ENCODE results near the gene BMP6.

The BMP6 gene

GRCh38 chr6:7747901-7748504, 22.1 kb downstream of the BMP6 start:
- no peak for DNase-seq (ENCODE audit: low spot score)

DNA sequence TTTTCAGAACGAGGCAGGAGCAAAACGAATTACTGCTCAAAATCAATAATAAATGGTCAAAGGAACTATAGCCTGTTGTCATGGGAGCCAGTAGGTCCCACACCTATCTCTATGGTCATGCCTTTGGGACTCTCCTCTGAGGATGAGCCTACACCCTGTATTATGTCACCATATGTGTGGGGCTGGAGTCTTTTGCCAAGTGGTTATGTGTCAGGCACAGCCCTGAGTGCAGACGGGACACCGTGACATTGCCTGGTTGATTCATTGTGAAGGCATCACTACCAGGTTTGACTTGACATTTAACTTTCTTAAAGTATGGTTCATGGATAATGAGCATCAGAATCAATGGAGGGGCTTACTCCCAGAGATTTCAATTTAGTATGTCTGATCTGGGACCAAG, 23.6 kb downstream of the BMP6 start:
- no peak for DNase-seq (ENCODE audit: low spot score)

GRCh38 chr6:7750197-7750596, 24.3 kb downstream of the BMP6 start:
- no peak for DNase-seq (ENCODE audit: low spot score)

DNA sequence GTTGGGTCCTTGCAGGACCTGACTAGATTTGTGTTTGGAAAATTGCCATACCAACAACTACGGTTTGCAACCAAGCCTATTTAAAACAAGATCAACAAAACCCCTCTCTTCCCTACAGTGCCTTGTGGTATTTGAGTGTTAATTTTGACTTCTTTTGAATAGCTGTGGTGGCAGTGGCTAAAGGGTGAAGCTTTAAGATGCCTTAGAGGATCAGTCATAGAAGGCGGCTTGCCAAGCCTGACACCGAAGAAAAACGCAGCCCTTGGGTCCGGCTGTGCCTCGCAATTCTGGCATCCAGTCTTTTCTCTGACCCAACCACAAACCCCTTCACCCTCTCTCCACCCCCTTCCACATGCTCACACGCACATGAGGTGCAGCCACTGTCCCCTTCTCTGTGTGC, 32.6 kb downstream of the BMP6 start:
- DNase-seq (ENCODE audit: low spot score): no peak

DNA sequence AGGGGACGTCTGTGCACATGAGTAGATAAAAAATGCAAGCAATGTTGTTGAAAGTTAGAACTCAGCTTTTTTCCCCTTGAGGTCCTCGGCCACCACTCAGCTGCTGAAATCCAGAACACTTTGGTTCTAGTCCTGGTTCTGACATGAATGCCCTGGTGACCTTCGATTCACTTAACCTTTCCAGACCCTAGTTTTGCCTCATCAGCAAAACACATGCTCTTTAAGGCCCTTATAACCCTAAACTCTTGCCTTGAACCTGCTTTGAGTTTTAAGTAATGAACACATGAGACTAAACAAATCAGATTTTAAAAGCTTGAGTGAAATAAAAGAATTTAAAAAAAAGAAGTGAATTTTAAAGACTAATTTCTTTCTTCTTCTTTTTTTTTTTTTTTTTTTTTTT, 33.4 kb downstream of the BMP6 start:
- DNase-seq (ENCODE audit: low spot score): no peak

GRCh38 chr6:7761051-7761450, 35.2 kb downstream of the BMP6 start:
- DNase-seq (ENCODE audit: low spot score): no peak

GRCh38 chr6:7762760-7763159, 36.9 kb downstream of the BMP6 start:
- no peak for DNase-seq (ENCODE audit: low spot score)

GRCh38 chr6:7763881-7764280, 38.0 kb downstream of the BMP6 start:
- DNase-seq (ENCODE audit: low spot score): no peak

GRCh38 chr6:7765575-7766325, 39.9 kb downstream of the BMP6 start:
- DNase-seq (ENCODE audit: low spot score): no peak

- DNase-seq (ENCODE audit: low spot score): no peak
Measured at GRCh38 chr6:7769702-7770101, 43.8 kb downstream of the BMP6 start.

DNA sequence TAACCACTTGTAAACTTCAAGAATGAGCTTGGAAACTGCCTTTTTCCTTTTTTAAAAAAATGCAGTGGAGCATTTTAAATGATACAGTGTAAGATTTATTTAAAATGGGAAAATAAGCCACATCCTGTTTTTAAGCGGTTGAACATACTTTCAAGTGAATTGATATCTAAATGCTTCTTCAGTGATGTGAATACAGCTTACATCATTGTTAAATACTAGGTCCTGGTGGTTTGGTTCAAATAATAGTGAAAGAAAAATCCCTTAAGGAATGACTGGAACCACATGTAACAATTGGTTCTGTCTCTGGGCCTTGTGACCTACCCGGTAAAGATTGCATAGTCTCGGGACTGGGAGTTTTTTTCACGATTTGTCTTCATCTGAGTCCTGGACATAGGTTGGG, 44.2 kb downstream of the BMP6 start:
- DNase-seq (ENCODE audit: low spot score): no peak

- DNase-seq (ENCODE audit: low spot score): no peak
Measured at GRCh38 chr6:7770601-7771000, 44.7 kb downstream of the BMP6 start.

GRCh38 chr6:7773322-7773721, 47.4 kb downstream of the BMP6 start:
- DNase-seq (ENCODE audit: low spot score): no peak

DNA sequence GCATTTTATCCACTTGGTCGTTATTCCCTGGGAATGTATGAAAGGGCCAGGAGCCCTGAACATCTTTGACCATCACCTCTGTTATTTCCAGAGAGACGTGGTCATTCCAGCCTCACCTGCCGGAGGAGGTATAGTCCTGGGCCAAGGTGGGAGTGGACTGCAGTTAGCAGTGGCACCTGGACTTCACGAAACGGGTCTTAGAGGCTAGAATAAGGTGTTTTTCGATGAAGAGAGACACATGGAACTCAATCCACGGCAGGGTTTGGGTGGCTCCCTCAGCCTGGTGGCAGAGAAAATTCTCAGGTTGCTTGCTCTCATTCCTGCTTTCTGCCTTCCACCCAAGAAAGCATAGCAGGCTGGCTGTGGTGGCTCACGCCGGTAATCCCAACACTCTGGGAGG, 48.0 kb downstream of the BMP6 start:
- no peak for DNase-seq (ENCODE audit: low spot score)

- no peak for DNase-seq (ENCODE audit: low spot score)
Measured at GRCh38 chr6:7776509-7776908, 50.6 kb downstream of the BMP6 start.

DNA sequence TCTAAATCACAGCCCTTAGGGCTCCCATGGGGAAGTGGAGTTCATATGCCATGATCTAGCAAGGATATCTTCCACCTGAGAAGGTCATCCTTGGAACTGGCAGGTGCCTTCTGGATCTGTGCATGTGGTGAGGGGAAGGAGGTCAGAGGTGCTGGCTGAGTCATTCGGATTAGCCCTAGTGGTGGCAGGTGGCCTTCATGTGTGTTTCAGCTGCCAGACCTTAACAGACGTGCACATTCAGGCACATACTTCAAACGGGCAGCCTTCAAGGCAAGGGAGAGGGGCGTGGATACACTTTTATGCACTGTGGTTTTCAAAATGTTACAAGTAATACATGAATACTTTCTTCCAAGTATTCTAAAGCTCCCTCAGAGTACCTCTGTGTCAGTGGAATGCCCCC, 51.2 kb downstream of the BMP6 start:
- DNase-seq (ENCODE audit: low spot score): no peak

- DNase-seq (ENCODE audit: low spot score): no peak
Measured at GRCh38 chr6:7781240-7781639, 55.3 kb downstream of the BMP6 start.

DNA sequence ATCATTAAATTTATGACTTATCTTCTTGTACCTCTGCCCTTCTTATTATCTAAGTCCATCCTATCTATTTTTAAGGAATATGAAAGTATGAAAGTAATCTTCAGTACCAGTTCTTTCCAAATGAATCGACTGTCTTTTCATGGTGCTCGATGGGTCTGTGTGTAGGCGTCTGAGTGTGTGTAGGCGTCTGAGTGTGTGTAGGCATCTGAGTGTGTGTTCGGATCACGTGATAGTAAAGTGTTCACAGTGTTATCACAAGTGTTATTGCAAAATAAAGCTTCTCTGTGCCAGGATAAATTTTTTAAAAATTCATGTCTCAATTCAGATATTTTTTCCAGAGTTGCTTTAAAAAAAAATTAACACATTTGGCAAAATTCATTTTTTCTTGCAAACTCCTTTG, 58.3 kb downstream of the BMP6 start:
- DNase-seq (ENCODE audit: low spot score): no peak

DNA sequence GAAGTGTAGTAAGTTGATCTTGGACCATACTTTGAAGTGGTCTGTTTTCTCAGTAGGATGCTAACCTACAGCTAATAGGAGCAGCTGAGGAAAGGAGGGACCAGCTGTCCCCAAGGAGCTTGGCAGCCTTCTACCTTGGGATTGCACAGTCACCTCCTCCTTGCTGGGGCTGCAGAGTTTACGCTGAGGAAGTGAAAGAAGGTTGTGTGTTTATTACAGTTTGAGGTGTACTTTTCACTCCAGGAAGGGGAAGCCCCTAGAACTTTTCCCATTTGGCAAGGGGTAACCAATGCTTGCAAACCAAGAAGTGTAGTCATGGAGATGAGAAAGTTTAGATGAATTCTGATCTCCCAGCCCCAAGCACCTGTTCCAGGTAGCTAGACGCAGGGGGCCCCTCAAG, 58.8 kb downstream of the BMP6 start:
- no peak for DNase-seq (ENCODE audit: low spot score)

- no peak for DNase-seq (ENCODE audit: low spot score)
Measured at GRCh38 chr6:7785243-7786035, 59.5 kb downstream of the BMP6 start.

- DNase-seq (ENCODE audit: low spot score): no peak
Measured at GRCh38 chr6:7786214-7786661, 60.3 kb downstream of the BMP6 start.

DNA sequence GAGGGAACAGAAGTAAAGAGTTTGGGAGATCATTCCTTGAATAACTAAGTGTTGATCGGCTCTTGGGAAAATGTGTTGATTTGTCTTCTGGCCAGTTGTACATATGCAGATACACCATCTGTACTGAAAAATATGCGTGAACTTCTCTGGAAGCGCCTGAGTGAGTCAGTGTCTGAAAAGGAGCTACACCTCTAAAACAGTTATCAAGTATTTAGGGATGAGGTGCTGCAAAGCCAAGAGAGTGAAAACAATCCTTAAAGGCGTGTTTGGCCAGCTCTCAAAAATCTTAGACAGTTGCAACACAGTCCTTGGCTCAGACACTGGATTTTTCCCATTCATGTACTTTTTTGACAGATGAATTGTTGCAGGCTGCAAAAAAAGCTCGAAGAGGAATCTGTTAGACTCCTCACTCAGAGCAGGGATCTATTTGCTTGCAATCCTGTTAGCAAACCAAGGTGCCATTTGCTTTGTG, 61.3 kb downstream of the BMP6 start:
- DNase-seq (ENCODE audit: low spot score): no peak

DNA sequence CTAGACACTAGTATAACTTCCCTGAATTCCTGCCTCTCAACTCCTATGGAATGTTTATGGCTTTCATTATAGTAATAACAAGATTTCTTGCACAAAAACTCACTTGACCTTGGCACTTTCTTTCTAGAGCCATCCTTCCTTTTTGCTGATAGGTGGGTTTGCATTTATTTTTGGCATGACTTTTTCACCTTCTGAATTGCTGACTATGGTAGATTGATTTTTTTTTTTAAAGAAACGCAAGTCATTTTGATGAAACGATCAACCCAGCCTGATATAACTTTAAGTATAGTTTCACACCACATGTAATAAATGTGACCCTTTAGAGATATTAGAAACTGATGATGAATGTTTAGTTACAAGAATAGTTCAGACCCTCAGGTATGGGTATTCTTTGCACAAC, 61.8 kb downstream of the BMP6 start:
- no peak for DNase-seq (ENCODE audit: low spot score)
